RWPE2 (cell line): ENCODE results near the gene CARD19.

ENCODE experiments used
- ATAC-seq: fragments of 200-7000 bp; cut with Tn5 transposase; 3 replicates; pipeline ENCODE4 v1.9.1; 2021; ENCODE audit warnings: low read depth
- DNase-seq: peaks from one replicate; pipeline ENCODE4 v3.0.0-alpha.2; 2020; ENCODE audit warnings: low spot score
- H3K27ac ChIP-seq: fragments of 450-650 bp; 2 replicates; pipeline ENCODE4 v1.5.1; 2017; ENCODE audit warnings: mild to moderate bottlenecking; ENCODE audit not compliant: poor library complexity, severe bottlenecking
- H3K27me3 ChIP-seq: fragments of 250-450 bp; sonication (Bioruptor Pico); 2 replicates; pipeline ENCODE4 v1.5.1; 2021; ENCODE audit warnings: mild to moderate bottlenecking, moderate library complexity; ENCODE audit not compliant: insufficient read depth, poor library complexity, severe bottlenecking
- H3K36me3 ChIP-seq: fragments of 250-450 bp; sonication (Bioruptor Pico); 2 replicates; pipeline ENCODE4 v1.5.1; 2020; ENCODE audit warnings: low read depth, mild to moderate bottlenecking, moderate library complexity
- H3K4me1 ChIP-seq: fragments of 250-450 bp; sonication (Bioruptor Pico); 2 replicates; pipeline ENCODE4 v1.5.1; 2021; ENCODE audit warnings: mild to moderate bottlenecking, moderate library complexity; ENCODE audit not compliant: insufficient read depth, poor library complexity, severe bottlenecking
- H3K4me3 ChIP-seq: fragments of 250-450 bp; sonication (Bioruptor Pico); 2 replicates; pipeline ENCODE4 v1.5.1; 2021; ENCODE audit warnings: mild to moderate bottlenecking, moderate library complexity; ENCODE audit not compliant: severe bottlenecking
- H3K9me3 ChIP-seq: fragments of 250-450 bp; sonication (Bioruptor Pico); 2 replicates; pipeline ENCODE4 v1.5.1; 2021; ENCODE audit warnings: mild to moderate bottlenecking, moderate library complexity; ENCODE audit not compliant: severe bottlenecking
- CTCF ChIP-seq: fragments of 450-650 bp; IDR thresholded peaks from one replicate; pipeline ENCODE4 v1.5.1; 2017; ENCODE audit warnings: mild to moderate bottlenecking, moderate library complexity; ENCODE audit not compliant: poor library complexity, severe bottlenecking

The CARD19 gene

GRCh38 chr9:93093127-93093876 lies 2.7 kb upstream of the CARD19 start:
- H3K4me1 ChIP-seq, result peaks cover 11% of the 10 kb centered on the region
- no peaks in the 10 kb centered on the region for H3K27me3 ChIP-seq
- DNase-seq (peak; percentile 46), ATAC-seq (no peak)
- H3K9me3 ChIP-seq, result no peaks in the 10 kb centered on the region
- no peak overlapping the region for H3K27ac ChIP-seq
- no peak overlapping the region for H3K4me3 ChIP-seq
- no peaks in the 10 kb centered on the region for H3K36me3 ChIP-seq
- no peak for TF ChIP-seq CTCF

- Histone ChIP-seq H3K4me3 (no peak overlapping the region), H3K9me3 (no peaks in the 10 kb centered on the region), H3K27me3 (no peaks in the 10 kb centered on the region), H3K27ac (peak overlapping the region; percentile 59), H3K4me1 (peaks cover 17% of the 10 kb centered on the region), H3K36me3 (no peaks in the 10 kb centered on the region)
- TF ChIP-seq CTCF, result no peak
- peak; percentile 45 for DNase-seq
- ATAC-seq, result no peak
Measured at GRCh38 chr9:93093877-93094657, 1.9 kb upstream of the CARD19 start.

GRCh38 chr9:93094658-93095204 lies 1.3 kb upstream of the CARD19 start:
- H3K4me3 ChIP-seq, result peak overlapping the region; percentile 21
- DNase-seq (peak; percentile 46), ATAC-seq (no peak)
- peak overlapping the region; percentile 59 for H3K27ac ChIP-seq
- TF ChIP-seq CTCF, result no peak
- no peaks in the 10 kb centered on the region for H3K27me3 ChIP-seq
- H3K9me3 ChIP-seq, result no peaks in the 10 kb centered on the region
- H3K36me3 ChIP-seq, result no peaks in the 10 kb centered on the region
- H3K4me1 ChIP-seq, result peaks cover 21% of the 10 kb centered on the region

GRCh38 chr9:93095205-93096130 lies 549 bp upstream of the CARD19 start:
- Histone ChIP-seq H3K27ac (peak overlapping the region; percentile 75), H3K27me3 (no peaks in the 10 kb centered on the region), H3K9me3 (no peaks in the 10 kb centered on the region), H3K36me3 (peaks cover 1% of the 10 kb centered on the region; the same call in 1 of the 2 replicates), H3K4me3 (peak overlapping the region; percentile 92), H3K4me1 (peaks cover 21% of the 10 kb centered on the region)
- DNase-seq (peak; percentile 99), ATAC-seq (peak; percentile 80)
- TF ChIP-seq CTCF, result no peak
